GM12874 (cell line): ENCODE data around the gene CACNA2D4.

Experiments
- TF ChIP-seq, protein P1 (sequence below): IDR thresholded peaks from 2 replicates; pipeline ENCODE4 v1.5.1; 2011; ENCODE audit warnings: low read depth, mild to moderate bottlenecking, control low read depth, low read length, moderate library complexity; ENCODE audit not compliant: insufficient read depth

Gene CACNA2D4

DNA sequence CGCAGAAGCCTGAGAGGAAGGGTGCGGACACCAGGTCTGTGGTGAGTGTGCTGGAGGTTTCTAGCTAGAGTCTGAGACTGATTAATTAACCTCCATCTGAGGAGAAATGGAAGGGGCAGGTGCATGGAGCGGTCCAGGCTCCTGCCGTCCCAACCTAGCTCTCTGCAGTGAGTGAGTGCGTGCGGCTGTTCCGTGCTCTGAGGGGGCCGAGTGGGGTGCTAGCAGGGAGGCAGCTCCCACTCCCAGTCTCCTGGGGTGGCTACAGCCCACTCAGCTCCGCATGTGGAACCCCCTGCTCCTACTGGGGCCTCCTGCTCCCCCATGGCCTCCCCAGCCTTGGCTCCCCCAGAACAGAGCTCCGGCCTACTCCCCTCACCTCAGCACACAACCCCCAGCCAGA, 95.2 kb downstream of the CACNA2D4 start:
- TF ChIP-seq, protein P1, sequence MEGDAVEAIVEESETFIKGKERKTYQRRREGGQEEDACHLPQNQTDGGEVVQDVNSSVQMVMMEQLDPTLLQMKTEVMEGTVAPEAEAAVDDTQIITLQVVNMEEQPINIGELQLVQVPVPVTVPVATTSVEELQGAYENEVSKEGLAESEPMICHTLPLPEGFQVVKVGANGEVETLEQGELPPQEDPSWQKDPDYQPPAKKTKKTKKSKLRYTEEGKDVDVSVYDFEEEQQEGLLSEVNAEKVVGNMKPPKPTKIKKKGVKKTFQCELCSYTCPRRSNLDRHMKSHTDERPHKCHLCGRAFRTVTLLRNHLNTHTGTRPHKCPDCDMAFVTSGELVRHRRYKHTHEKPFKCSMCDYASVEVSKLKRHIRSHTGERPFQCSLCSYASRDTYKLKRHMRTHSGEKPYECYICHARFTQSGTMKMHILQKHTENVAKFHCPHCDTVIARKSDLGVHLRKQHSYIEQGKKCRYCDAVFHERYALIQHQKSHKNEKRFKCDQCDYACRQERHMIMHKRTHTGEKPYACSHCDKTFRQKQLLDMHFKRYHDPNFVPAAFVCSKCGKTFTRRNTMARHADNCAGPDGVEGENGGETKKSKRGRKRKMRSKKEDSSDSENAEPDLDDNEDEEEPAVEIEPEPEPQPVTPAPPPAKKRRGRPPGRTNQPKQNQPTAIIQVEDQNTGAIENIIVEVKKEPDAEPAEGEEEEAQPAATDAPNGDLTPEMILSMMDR, result no peak

DNA sequence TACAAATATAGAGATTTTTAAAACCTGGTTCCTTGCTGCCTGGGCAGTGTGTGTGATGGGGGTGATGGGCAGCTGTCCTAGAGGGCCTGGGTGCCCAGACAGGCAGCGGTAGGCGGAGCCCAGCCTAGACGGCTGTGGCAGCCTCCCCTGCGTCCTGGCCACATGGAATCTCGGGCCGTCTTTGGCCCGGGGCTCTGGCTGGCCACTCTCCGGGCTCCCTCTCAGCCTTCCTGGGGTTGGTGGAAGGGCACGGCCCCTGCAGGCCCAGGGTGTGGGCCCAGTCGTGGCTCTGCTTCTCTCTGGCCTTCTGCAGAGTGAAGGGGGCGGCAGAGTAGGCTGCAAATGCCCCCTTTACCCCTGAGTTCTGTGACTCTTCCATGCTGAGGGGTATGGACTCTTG, 95.8 kb downstream of the CACNA2D4 start:
- TF ChIP-seq, protein P1, result no peak

DNA sequence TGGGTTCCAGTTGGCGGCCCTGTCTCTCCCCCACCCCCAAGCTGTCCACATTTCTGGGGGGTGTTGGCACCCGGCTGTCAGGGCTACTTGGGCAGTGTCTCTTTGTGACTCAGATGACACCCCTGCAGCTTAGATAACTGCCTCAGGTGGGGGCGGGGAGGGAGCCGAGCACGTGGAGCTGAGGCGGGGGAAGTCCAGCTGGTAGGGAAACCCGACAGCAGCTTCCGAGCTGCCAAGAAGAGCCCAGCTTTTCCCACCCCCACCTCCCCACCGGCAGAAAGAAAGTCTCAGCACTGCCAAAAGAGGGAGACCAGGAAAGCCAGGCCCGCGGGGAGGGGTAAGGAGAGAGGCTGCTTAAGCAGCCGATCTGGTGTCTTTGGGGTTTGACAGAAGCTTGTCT, 96.6 kb downstream of the CACNA2D4 start:
- TF ChIP-seq, protein P1, result no peak

DNA sequence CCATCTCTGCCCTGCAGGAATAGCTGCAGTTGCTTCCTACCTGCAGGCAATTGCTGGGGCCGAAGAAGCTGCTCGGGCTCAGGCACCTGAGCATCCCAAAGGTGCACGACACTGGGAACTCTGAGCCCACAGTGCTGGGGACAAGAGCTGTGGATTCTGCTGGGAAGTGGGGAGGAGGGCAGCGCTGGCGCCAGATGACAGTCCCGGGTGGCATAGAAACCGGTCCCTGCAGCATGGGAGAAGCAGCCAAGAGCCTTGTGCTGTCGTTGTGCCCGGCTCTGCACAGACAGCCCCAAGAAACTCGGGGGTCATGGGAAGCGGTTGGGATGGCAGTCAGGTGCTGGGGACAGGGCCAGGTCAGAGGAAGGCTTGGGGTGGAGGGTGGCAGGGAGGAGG, 97.6 kb downstream of the CACNA2D4 start:
- TF ChIP-seq, protein P1, result no peak

DNA sequence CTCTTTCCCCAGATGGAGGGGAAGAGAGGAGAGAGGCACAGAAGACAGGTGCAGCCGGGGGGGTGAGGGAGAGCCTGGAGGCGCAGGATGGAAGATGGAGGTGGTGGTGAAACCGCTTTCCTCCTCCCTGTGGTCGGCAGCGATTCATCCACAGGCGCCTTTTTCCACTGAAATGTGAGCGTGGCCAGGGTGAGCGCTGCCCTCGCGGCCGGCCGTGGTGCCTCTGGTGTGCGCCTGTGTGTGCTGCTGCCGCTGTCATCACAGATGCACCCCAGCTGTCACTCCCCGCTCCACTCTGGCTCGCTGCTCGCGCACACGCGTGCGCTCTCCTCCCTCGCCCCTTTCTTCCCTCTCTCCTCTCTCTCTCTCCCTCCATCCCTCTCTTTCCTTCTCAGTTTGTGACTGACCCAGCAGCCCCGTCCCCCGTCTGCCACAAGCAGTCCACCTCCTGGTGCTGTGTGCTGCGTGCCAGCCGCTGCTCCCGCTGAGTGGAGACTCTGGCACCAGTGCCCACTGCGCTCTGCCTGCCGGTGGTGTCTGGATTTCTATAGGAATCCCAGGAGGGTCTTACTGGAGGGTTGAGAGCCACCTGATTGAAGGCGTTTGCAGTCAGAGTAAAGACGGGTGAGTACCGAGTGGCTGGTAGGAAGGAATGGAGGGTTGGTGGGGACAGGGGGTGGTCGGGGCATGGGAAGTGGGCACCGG, 98.1 kb downstream of the CACNA2D4 start, which contains the start of gene LRTM2:
TSS of gene LRTM2 (plus strand) at position 375 of the 705 bp plus-strand sequence. CDS start 7,584 bp downstream, outside the sequence.
- TF ChIP-seq, protein P1, result no peak

DNA sequence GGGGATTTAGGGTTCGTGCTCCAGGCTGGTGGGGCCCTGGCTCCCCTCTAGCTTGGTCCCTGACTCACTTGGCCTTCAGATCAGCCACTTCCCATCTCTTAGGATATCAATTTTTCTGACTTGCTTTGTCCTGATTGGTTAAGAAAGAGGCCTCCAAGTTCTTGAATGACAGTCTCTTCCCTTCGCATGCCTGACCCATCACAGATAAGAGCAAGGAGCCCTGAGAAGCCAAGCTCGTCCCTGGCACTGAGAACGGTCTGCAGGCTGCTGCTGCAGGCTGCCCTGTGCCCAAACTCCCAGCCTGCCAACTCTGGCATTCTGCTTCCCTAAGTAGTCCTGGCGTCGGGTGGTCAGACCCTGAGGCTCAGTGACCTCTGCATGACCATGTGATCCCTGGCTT, 98.9 kb downstream of the CACNA2D4 start:
- TF ChIP-seq, protein P1, result no peak

DNA sequence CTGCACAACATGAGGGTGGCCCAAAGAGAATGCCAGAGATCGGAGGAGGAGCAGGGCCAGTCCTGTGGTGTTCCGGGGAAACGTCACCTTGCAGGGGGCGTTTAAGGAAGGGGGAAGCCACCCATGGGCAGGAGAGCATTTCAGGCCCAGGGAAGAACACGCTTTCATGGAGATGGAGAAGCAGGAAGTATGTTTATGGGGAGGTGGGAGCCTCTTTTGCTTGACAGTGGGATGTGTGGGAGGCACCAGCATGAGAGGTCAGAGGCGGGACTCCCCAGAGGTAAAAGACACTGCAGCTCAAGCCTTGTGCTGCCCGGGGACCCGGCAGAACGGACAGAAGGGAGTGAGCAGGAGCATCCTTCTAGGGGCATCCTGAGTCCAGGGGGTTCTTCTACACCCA, 99.4 kb downstream of the CACNA2D4 start:
- TF ChIP-seq, protein P1, result no peak
